ENCODE data around the gene ADAM10.

ADAM10 gene

DNA sequence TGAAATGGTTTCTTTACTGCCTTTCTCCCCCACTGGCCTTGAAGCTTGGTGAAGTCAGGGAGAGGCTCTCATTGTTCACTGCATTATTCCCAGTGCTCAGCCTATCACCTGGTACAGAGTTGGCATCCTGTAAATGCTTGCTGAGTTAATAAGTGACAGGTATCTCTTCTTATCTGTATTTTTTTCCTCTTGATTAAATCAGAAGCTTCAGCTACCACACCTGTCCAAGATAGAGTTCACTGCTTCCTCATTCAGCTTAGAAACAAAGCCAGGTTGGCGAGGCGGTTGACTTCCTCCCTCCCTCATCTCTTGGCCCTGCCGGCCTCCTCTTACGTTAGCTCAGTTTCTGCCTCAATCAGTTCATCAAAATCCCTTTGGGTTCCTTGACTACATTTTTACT is 174.9 kb downstream of the ADAM10 start:
- Mint-ChIP-seq H3K9me3 (no peaks in the 10 kb centered on the region), H3K4me3 (no peak overlapping the region), H3K27ac (no peak overlapping the region), H3K36me3 (ENCODE audit: low read depth) (no peaks in the 10 kb centered on the region), H3K27me3 (ENCODE audit: low read depth) (no peaks in the 10 kb centered on the region), H3K4me1 (no peaks in the 10 kb centered on the region)
- TF ChIP-seq, protein P1, sequence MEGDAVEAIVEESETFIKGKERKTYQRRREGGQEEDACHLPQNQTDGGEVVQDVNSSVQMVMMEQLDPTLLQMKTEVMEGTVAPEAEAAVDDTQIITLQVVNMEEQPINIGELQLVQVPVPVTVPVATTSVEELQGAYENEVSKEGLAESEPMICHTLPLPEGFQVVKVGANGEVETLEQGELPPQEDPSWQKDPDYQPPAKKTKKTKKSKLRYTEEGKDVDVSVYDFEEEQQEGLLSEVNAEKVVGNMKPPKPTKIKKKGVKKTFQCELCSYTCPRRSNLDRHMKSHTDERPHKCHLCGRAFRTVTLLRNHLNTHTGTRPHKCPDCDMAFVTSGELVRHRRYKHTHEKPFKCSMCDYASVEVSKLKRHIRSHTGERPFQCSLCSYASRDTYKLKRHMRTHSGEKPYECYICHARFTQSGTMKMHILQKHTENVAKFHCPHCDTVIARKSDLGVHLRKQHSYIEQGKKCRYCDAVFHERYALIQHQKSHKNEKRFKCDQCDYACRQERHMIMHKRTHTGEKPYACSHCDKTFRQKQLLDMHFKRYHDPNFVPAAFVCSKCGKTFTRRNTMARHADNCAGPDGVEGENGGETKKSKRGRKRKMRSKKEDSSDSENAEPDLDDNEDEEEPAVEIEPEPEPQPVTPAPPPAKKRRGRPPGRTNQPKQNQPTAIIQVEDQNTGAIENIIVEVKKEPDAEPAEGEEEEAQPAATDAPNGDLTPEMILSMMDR (IDR thresholded peaks at IDR 0.05; ENCODE audit: unreplicated experiment in 3 of 3), result no peak

DNA sequence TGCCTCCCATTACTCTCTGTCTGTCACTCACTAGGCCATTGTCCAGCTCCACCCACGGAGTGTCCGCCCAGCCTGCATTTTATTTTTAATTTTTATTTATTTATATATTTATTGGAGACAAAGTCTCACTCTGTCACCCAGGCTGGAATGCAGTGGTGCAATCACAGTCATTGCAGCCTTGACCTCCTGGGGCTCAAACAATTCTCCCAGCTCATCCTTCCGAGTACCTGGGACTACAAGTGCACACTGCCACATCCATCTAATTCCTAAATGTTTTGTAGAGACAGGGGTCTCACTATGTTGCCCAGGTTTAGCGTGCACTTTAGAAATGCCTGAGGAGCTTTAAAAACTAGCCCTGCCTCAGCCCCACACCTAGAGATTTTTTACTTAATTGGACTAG is 176.2 kb downstream of the ADAM10 start:
- no peaks in the 10 kb centered on the region for H3K27me3 Mint-ChIP-seq (ENCODE audit: low read depth)

DNA sequence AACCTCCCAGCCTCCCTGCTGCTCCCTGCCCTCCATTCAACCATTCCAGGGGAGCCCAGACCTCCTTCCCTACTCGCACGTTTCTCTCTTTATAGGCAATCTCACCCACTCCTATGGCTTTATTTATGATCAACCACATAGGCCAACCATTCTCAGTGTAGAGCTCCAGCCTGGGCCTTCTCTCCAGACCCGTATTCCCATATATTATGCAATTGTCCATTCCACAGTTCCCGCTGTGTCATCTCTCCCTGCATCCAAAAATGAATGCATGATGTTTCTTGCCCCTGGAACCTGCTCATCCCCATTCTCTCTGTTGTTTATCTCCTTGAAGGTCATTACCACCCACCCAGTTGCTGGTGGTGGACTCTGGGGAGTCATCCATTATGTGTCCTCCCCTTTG is 177.0 kb downstream of the ADAM10 start:
- Mint-ChIP-seq H3K27me3 (ENCODE audit: low read depth) (no peaks in the 10 kb centered on the region), H3K27ac (no peak overlapping the region), H3K36me3 (ENCODE audit: low read depth) (no peaks in the 10 kb centered on the region), H3K4me1 (no peaks in the 10 kb centered on the region), H3K9me3 (no peaks in the 10 kb centered on the region), H3K4me3 (no peak overlapping the region)
- TF ChIP-seq, protein P1 (IDR thresholded peaks at IDR 0.05; ENCODE audit: unreplicated experiment in 3 of 3), result no peak

More for the DNA sequence above, 176.2 kb downstream of the ADAM10 start:
- H3K27ac Mint-ChIP-seq, result no peak overlapping the region
- H3K4me1 Mint-ChIP-seq, result no peaks in the 10 kb centered on the region
- no peaks in the 10 kb centered on the region for H3K9me3 Mint-ChIP-seq
- H3K4me3 Mint-ChIP-seq, result no peak overlapping the region
- TF ChIP-seq, protein P1 (IDR thresholded peaks at IDR 0.05; ENCODE audit: unreplicated experiment in 3 of 3), result no peak
- H3K36me3 Mint-ChIP-seq (ENCODE audit: low read depth), result no peaks in the 10 kb centered on the region

DNA sequence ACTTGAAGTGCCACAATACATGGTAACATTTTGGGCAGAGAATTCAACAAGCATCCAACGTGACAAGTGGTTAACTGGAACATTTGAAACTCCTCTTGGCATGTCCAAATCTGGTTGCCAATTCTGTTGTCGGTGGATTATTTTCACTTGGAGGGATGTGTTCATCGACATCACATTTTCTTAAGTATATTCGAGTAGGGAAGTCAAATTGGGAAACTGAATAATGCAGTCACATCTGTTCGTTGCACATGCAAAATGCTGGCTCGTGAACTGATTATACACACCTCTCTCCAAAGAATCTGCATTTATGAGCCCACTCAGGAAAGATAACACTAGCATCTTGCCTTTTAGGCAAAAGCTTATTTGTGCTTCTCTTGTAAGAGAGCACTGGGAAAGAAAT is 178.0 kb downstream of the ADAM10 start:
- no peak overlapping the region for H3K4me3 Mint-ChIP-seq
- no peak overlapping the region for H3K27ac Mint-ChIP-seq
- H3K4me1 Mint-ChIP-seq, result no peaks in the 10 kb centered on the region
- H3K27me3 Mint-ChIP-seq (ENCODE audit: low read depth), result no peaks in the 10 kb centered on the region
- TF ChIP-seq, protein P1 (IDR thresholded peaks at IDR 0.05; ENCODE audit: unreplicated experiment in 3 of 3), result no peak
- no peaks in the 10 kb centered on the region for H3K9me3 Mint-ChIP-seq
- no peaks in the 10 kb centered on the region for H3K36me3 Mint-ChIP-seq (ENCODE audit: low read depth)

DNA sequence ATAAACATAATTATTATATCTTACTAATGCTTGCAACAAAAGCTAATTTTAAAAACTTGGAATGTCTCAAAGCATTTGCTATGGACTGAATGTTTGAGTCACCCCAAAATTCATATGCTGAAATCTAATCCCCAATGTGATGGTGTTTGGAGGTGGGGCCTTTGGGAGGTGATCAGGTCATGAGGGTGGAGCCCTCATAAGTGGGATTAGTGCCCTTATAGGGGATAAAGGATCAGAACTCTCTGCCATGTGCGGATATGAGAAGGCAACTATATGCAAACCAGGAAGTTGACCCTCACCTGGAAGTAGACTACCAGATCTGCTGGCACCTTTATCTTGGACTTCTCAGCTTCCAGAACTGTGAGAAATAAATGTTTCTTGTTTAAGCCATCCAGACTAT is 180.1 kb downstream of the ADAM10 start:
- no peak overlapping the region for H3K4me3 Mint-ChIP-seq
- no peak overlapping the region for H3K27ac Mint-ChIP-seq
- no peaks in the 10 kb centered on the region for H3K4me1 Mint-ChIP-seq
- no peaks in the 10 kb centered on the region for H3K9me3 Mint-ChIP-seq
- TF ChIP-seq, protein P1 (IDR thresholded peaks at IDR 0.05; ENCODE audit: unreplicated experiment in 3 of 3), result no peak
- no peaks in the 10 kb centered on the region for H3K36me3 Mint-ChIP-seq (ENCODE audit: low read depth)
- peaks cover 4% of the 10 kb centered on the region for H3K27me3 Mint-ChIP-seq (ENCODE audit: low read depth)

DNA sequence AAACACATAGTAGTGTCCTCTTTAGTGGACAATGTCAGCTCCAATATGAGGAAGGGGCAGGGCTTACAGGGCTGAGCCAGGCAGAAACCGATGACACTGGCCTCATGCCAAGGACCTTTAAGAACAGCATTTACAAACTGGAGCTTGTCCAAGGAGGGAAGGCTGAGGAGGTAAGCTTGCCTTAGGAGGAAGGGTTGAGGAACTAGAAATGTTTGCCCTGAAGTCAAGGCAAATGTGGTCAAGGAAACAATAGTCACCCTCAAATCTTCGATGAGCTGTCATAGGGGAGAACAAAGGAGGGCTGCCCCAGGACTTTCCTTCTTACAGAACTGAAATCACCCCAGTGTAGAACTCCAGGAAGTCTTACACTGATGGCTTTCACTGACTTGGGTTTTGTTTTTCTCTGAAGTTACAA is 181.3 kb downstream of the ADAM10 start:
- Mint-ChIP-seq H3K36me3 (ENCODE audit: low read depth) (no peaks in the 10 kb centered on the region), H3K9me3 (no peaks in the 10 kb centered on the region), H3K4me3 (no peak overlapping the region), H3K27me3 (ENCODE audit: low read depth) (peaks cover 4% of the 10 kb centered on the region), H3K27ac (no peak overlapping the region), H3K4me1 (no peaks in the 10 kb centered on the region)
- TF ChIP-seq, protein P1 (IDR thresholded peaks at IDR 0.05; ENCODE audit: unreplicated experiment in 3 of 3), result no peak
